Measurements from ENCODE around the gene RIPPLY2.

The RIPPLY2 gene

GRCh38 chr6:83860359-83860755 is 7.2 kb downstream of the RIPPLY2 start:
- TF ChIP-seq CTCF (IDR thresholded peaks at IDR 0.05; ENCODE audit: extremely low read depth, missing control alignments): no peak
- no peak for DNase-seq (ENCODE audit: low spot score)

- DNase-seq (ENCODE audit: low spot score): no peak
- TF ChIP-seq CTCF (IDR thresholded peaks at IDR 0.05; ENCODE audit: extremely low read depth, missing control alignments): no peak
Measured at GRCh38 chr6:83860782-83861495, 7.8 kb downstream of the RIPPLY2 start.

GRCh38 chr6:83862776-83863471 is 9.8 kb downstream of the RIPPLY2 start:
- no peak for DNase-seq (ENCODE audit: low spot score)

GRCh38 chr6:83867043-83867442 is 13.9 kb downstream of the RIPPLY2 start:
- TF ChIP-seq CTCF (IDR thresholded peaks at IDR 0.05; ENCODE audit: extremely low read depth, missing control alignments): no peak

More at GRCh38 chr6:83862776-83863471, 9.8 kb downstream of the RIPPLY2 start:
- no peak for TF ChIP-seq CTCF (IDR thresholded peaks at IDR 0.05; ENCODE audit: extremely low read depth, missing control alignments)

GRCh38 chr6:83867527-83868161 is 14.5 kb downstream of the RIPPLY2 start:
- TF ChIP-seq CTCF (IDR thresholded peaks at IDR 0.05; ENCODE audit: extremely low read depth, missing control alignments): no peak

More at GRCh38 chr6:83867043-83867442, 13.9 kb downstream of the RIPPLY2 start:
- DNase-seq (ENCODE audit: low spot score): no peak

GRCh38 chr6:83868639-83869038 is 15.5 kb downstream of the RIPPLY2 start:
- DNase-seq (ENCODE audit: low spot score): no peak
- no peak for TF ChIP-seq CTCF (IDR thresholded peaks at IDR 0.05; ENCODE audit: extremely low read depth, missing control alignments)

More at GRCh38 chr6:83867527-83868161, 14.5 kb downstream of the RIPPLY2 start:
- no peak for DNase-seq (ENCODE audit: low spot score)

- no peak for TF ChIP-seq CTCF (IDR thresholded peaks at IDR 0.05; ENCODE audit: extremely low read depth, missing control alignments)
- no peak for DNase-seq (ENCODE audit: low spot score)
Measured at GRCh38 chr6:83870649-83871048, 17.5 kb downstream of the RIPPLY2 start.

Measured in GM20000 (cell line).